ENCODE data around the gene EIF4EBP2. TPM values are rescaled to one million over a fixed set of nuclear protein-coding genes. Genes with fewer than 3 reads are reported as not detected.

EIF4EBP2 gene
- total and polyA plus RNA-seq, 2 donors (not counting 3 experiments of a cell fraction or from before 2014, with no cell fraction given): 18.2 to 47.0 TPM

GRCh38 chr10:70371846-70372245 lies 32.1 kb upstream of the EIF4EBP2 start:
- dilution Hi-C loops (cut with MboI; ENCODE audit: extremely low pct_ligation_motif_present, low sequenced_read_pairs): no loop called here
- DNase-seq (ENCODE audit: low read depth, low spot score) (no peak), FAIRE-seq (no peak)
- H3K4me2 ChIP-seq (ENCODE audit: insufficient read depth, low read length): no peak overlapping the region
- H4K20me1 ChIP-seq (replicated peaks; ENCODE audit: control insufficient read depth, extremely low read depth, insufficient read depth, low read length): no peaks in the 10 kb centered on the region
- H3K4me3 ChIP-seq (replicated peaks in 1 of 3; ENCODE audit: insufficient read depth in 1 of 3, low read depth in 1 of 3, low read length in 3 of 3): no peak overlapping the region
- peaks cover 18% of the 10 kb centered on the region for H3K4me1 ChIP-seq (ENCODE audit: control insufficient read depth, extremely low read depth, insufficient read depth, low read length)
- H3K79me2 ChIP-seq (ENCODE audit: control insufficient read depth, insufficient read depth, low read length): no peaks in the 10 kb centered on the region
- no peak overlapping the region for H2AFZ ChIP-seq (ENCODE audit: low read depth, low read length)
- CTCF ChIA-PET: interaction anchor here (4.3 kb wide), 1 partner anchor 150 kb away, joined by 38 read pairs; no protein-coding TSS in a partner anchor
- no peaks in the 10 kb centered on the region for H3K9me3 ChIP-seq (replicated peaks; ENCODE audit: control insufficient read depth, insufficient read depth, low read length)
- POLR2A ChIA-PET: no interaction called here
- peaks cover 0 to 2% of the 10 kb centered on the region in 2 experiments for H3K36me3 ChIP-seq (ENCODE audit: control insufficient read depth in 2 of 2, extremely low read depth in 1 of 2, insufficient read depth in 2 of 2, low read length in 2 of 2)
- no peak for TF ChIP-seq POLR2AphosphoS5 (IDR thresholded peaks at IDR 0.05; ENCODE audit: insufficient read depth, low read depth, low read length)
- no peak for TF ChIP-seq EZH2 (IDR thresholded peaks at IDR 0.05; ENCODE audit: borderline replicate concordance, low read depth, low read length, severe bottlenecking)
- TF ChIP-seq GATA2 (IDR thresholded peaks at IDR 0.05; ENCODE audit: insufficient read depth, insufficient read length, low read depth, low read length): no peak
- no peak for TF ChIP-seq MYC (IDR thresholded peaks at IDR 0.05; ENCODE audit: low read depth, low read length)
- no peak for TF ChIP-seq MAX (IDR thresholded peaks at IDR 0.05; ENCODE audit: insufficient read depth, insufficient read length)
- TF ChIP-seq FOS (IDR thresholded peaks at IDR 0.05; ENCODE audit: borderline replicate concordance, insufficient read depth, low read length): no peak
- no peak for TF ChIP-seq POLR2A (IDR thresholded peaks at IDR 0.05; ENCODE audit: low read depth, low read length)
- TF ChIP-seq CTCF (IDR thresholded peaks at IDR 0.05; ENCODE audit: extremely low read depth in 1 of 2, insufficient read depth in 1 of 2, low read depth in 1 of 2, low read length in 2 of 2): no peak
- no peak for TF ChIP-seq JUN (IDR thresholded peaks at IDR 0.05; ENCODE audit: borderline replicate concordance, insufficient read depth, insufficient read length, low read depth)
- intact Hi-C loops (cut with micrococcal nuclease): no loop called here
- BruUV-seq (replicated peaks): no TSS peak
- H3K9me1 ChIP-seq (replicated peaks; ENCODE audit: control insufficient read depth, extremely low read depth, insufficient read depth, low read length): no peaks in the 10 kb centered on the region
- no peaks in the 10 kb centered on the region for H3K27me3 ChIP-seq (ENCODE audit: control insufficient read depth in 2 of 2, insufficient read depth in 2 of 2, low read length in 2 of 2)
- no peak overlapping the region for H3K9ac ChIP-seq (replicated peaks; ENCODE audit: extremely low read depth, insufficient read depth, low read length)
- H3K27ac ChIP-seq (ENCODE audit: insufficient read depth, low read depth, low read length): no peak overlapping the region

Measured in endothelial cell of umbilical vein (primary cell).